HFF-Myc (cell line): ENCODE measurements around the gene SLX9.

Source experiments
- DNase-seq: peaks from one replicate; pipeline ENCODE4 v3.0.0-alpha.2; 2011; ENCODE audit warnings: low read depth; ENCODE audit errors: extremely low read depth
- H3K4me3 ChIP-seq: replicated peaks from 2 replicates; pipeline ENCODE4 v1.5.1; 2011; ENCODE audit warnings: low read depth, mild to moderate bottlenecking, control low read depth, low read length
- TF ChIP-seq, protein P1 (sequence below): IDR thresholded peaks from 2 replicates; pipeline ENCODE4 v1.5.1; 2012; ENCODE audit warnings: mild to moderate bottlenecking, low read depth, low read length, control low read depth; ENCODE audit errors: missing control alignments

The SLX9 gene

GRCh38 chr21:44988607-44989536, 49.0 kb downstream of the SLX9 start:
- TF ChIP-seq, protein P1, sequence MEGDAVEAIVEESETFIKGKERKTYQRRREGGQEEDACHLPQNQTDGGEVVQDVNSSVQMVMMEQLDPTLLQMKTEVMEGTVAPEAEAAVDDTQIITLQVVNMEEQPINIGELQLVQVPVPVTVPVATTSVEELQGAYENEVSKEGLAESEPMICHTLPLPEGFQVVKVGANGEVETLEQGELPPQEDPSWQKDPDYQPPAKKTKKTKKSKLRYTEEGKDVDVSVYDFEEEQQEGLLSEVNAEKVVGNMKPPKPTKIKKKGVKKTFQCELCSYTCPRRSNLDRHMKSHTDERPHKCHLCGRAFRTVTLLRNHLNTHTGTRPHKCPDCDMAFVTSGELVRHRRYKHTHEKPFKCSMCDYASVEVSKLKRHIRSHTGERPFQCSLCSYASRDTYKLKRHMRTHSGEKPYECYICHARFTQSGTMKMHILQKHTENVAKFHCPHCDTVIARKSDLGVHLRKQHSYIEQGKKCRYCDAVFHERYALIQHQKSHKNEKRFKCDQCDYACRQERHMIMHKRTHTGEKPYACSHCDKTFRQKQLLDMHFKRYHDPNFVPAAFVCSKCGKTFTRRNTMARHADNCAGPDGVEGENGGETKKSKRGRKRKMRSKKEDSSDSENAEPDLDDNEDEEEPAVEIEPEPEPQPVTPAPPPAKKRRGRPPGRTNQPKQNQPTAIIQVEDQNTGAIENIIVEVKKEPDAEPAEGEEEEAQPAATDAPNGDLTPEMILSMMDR = no peak
- DNase-seq = no peak
- H3K4me3 ChIP-seq = no peak overlapping the region

DNA sequence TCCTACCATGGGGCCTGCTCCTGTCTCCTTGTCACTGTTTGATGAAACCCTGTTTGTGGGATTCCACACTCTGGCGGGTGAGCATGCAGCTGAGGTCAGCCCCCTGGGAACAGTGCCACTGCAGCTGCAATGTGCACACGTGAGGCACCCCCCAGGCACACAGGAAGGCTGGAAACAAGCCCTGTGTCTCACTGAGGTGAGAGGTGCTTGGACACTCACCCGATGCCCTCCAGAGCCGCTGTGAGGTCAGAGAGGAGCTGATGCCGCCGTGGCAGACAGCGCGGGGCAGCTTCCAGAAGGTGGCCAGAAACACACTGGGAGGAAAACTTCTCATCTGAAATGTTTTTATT, 49.7 kb downstream of the SLX9 start:
- TF ChIP-seq, protein P1 = no peak
- H3K4me3 ChIP-seq = no peak overlapping the region
- no peak for DNase-seq

GRCh38 chr21:44989943-44990780, 50.3 kb downstream of the SLX9 start:
- no peak for DNase-seq
- H3K4me3 ChIP-seq = no peak overlapping the region
- TF ChIP-seq, protein P1 = no peak

DNA sequence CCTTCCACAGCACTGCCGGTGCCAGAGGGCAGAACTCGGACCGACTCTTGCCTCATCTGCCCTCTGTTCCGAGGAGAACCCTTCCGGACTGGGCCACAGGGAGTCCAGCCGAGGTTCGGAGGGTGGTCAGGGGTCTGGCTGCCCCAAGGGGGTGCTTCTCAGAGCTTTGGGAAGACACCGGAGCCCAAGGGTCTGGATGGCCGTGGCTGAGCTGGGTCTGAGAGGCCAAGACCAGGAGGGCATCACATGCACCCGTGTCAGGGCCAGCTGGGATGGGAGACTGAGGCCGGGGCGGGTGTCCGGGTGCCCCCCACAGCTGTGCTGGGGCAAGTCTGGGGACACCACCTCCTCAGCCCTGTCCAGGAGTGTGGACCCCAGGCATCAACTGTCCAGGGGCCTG, 51.1 kb downstream of the SLX9 start:
- no peak overlapping the region for H3K4me3 ChIP-seq
- TF ChIP-seq, protein P1 = no peak
- no peak for DNase-seq

DNA sequence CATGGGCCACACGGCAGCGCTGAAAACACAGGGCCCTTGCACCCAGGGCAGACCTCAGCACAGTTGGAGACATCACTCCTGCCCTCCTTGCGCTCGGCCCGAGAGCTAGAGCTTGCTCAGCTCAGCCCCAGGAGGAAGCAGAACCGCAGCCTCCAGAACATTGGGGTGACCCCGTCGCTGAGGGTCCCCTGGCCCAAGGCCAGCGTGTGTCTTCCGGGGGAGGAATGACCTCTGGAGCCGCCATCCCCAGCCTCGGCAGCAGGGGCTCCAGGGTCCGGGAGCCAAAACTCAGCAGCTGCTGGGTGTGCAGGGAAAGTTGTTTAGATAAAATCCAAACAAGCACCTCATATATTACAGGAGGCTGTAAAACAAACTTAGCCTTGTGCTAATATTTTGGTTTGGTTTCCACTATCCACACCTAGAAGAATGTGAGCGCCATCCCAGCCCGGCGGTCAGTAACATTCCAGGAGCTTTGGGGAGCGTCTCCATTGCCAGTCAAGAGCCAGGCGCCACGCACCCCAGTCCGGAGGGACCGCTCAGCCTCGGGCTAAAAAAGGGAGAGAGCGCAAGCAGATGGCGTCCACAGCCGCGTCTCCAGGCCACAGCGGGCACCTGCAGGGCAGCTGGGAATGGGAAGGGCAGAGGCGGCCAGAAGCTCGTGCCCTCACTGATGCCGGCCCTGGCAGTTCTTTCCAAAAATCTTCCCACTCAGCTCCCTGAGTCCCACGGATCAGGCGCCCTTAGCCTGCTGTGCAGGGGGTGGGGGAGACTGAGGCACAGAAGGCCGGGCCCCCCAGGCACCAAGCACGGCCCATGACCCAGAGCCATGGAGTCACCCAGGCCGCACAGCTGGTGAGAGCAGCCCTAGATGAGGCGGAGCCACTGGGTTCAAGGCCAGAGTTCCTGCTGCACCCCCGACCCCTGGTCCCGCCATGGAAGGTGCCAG, 52.0 kb downstream of the SLX9 start:
- no peak overlapping the region for H3K4me3 ChIP-seq
- DNase-seq = no peak
- TF ChIP-seq, protein P1 = no peak

GRCh38 chr21:44992608-44993031, 52.8 kb downstream of the SLX9 start:
- no peak for DNase-seq
- TF ChIP-seq, protein P1 = no peak
- no peak overlapping the region for H3K4me3 ChIP-seq
